ENCODE data around the gene WBP2NL. TPM values are rescaled to one million over a fixed set of nuclear protein-coding genes. Genes with fewer than 3 reads are reported as not detected.
A peak's percentile ranks its signal among the peaks of the same experiment; 100 is the strongest.

The WBP2NL gene
- total RNA-seq, 4 donors from 2014 or later, result 1.3 to 5.1 (median 2.7) TPM

- Histone ChIP-seq H3K9me3 (no peaks in the 10 kb centered on the region), H3K4me3 (replicated peaks in 1 of 3) (no peak overlapping the region), H3K27ac (no peak overlapping the region), H3K27me3 (no peaks in the 10 kb centered on the region), H3K4me1 (peaks cover under 1 to 1% of the 10 kb centered on the region in 2 donors), H3K36me3 (peaks cover 11 to 14% of the 10 kb centered on the region in 2 donors)
- DNase-seq, result no peak
- 88 to 94% methylated on average over 1 of the region's 1 CpG for WGBS, 2 donors
- intact Hi-C loops (cut with DNase I), result no loop called here
- no peak for TF ChIP-seq CTCF (IDR thresholded peaks at IDR 0.05)
- TF ChIP-seq POLR2A (IDR thresholded peaks at IDR 0.05), result no peak
Measured at GRCh38 chr22:42064629-42065028, 66.0 kb downstream of the WBP2NL start.

- H3K9me3 ChIP-seq, result no peaks in the 10 kb centered on the region
- peaks cover 2 to 8% of the 10 kb centered on the region in 2 donors for H3K36me3 ChIP-seq
- DNase-seq, result no peak
- no peaks in the 10 kb centered on the region for H3K27me3 ChIP-seq
- no peak overlapping the region for H3K27ac ChIP-seq
- H3K4me3 ChIP-seq (replicated peaks in 1 of 3), result no peak overlapping the region
- intact Hi-C loops (cut with DNase I), result no loop called here
- TF ChIP-seq POLR2A (IDR thresholded peaks at IDR 0.05) (no peak), CTCF (IDR thresholded peaks at IDR 0.05) (no peak)
- 83 to 89% methylated on average over 10 to 13 of the region's 13 CpGs for WGBS, 2 donors
- peaks cover 5 to 8% of the 10 kb centered on the region in 2 donors for H3K4me1 ChIP-seq
Measured at GRCh38 chr22:42065438-42066125, 67.0 kb downstream of the WBP2NL start.

GRCh38 chr22:42066126-42066761, 67.7 kb downstream of the WBP2NL start:
- no peak for TF ChIP-seq CTCF (IDR thresholded peaks at IDR 0.05)
- TF ChIP-seq POLR2A (IDR thresholded peaks at IDR 0.05), result no peak
- Histone ChIP-seq H3K4me1 (peaks cover 5 to 10% of the 10 kb centered on the region in 2 donors), H3K27ac (no peak overlapping the region), H3K4me3 (replicated peaks in 1 of 3) (no peak overlapping the region), H3K9me3 (no peaks in the 10 kb centered on the region), H3K36me3 (peaks cover 0 to 8% of the 10 kb centered on the region in 2 donors), H3K27me3 (no peaks in the 10 kb centered on the region)
- 96 to 98% methylated on average over 5 to 7 of the region's 7 CpGs for WGBS, 2 donors
- peak in 1 of 2 donors; percentile 10 for DNase-seq
- intact Hi-C loops (cut with DNase I), result no loop called here

- intact Hi-C loops (cut with DNase I), result no loop called here
- DNase-seq, result no peak
- H3K9me3 ChIP-seq, result no peaks in the 10 kb centered on the region
- no peak for TF ChIP-seq POLR2A (IDR thresholded peaks at IDR 0.05)
- no peak for TF ChIP-seq CTCF (IDR thresholded peaks at IDR 0.05)
- H3K4me3 ChIP-seq (replicated peaks in 1 of 3), result no peak overlapping the region
- H3K27ac ChIP-seq, result no peak overlapping the region
- WGBS, 2 donors, result 87 to 94% methylated on average over 3 to 9 of the region's 10 CpGs
- H3K36me3 ChIP-seq, result peaks cover 0 to 8% of the 10 kb centered on the region in 2 donors
- H3K27me3 ChIP-seq, result no peaks in the 10 kb centered on the region
- peaks cover 10 to 17% of the 10 kb centered on the region in 2 donors for H3K4me1 ChIP-seq
Measured at GRCh38 chr22:42066937-42067336, 68.3 kb downstream of the WBP2NL start.

GRCh38 chr22:42067671-42068251, 69.2 kb downstream of the WBP2NL start:
- TF ChIP-seq CTCF (IDR thresholded peaks at IDR 0.05) (no peak), POLR2A (IDR thresholded peaks at IDR 0.05) (no peak)
- H3K4me1 ChIP-seq, result peaks cover 10 to 17% of the 10 kb centered on the region in 2 donors
- WGBS, 2 donors, result 88 to 91% methylated on average over 14 of the region's 14 CpGs
- intact Hi-C loops (cut with DNase I), result no loop called here
- no peaks in the 10 kb centered on the region for H3K9me3 ChIP-seq
- no peak overlapping the region for H3K4me3 ChIP-seq (replicated peaks in 1 of 3)
- no peaks in the 10 kb centered on the region for H3K27me3 ChIP-seq
- DNase-seq, result no peak
- no peak overlapping the region for H3K27ac ChIP-seq
- peaks cover 0 to 8% of the 10 kb centered on the region in 2 donors for H3K36me3 ChIP-seq

Measured in thyroid gland (tissue), 4 donors.